Spleen (tissue), 7 donors: Measurements from ENCODE around the gene COQ4.
A peak's percentile ranks its signal among the peaks of the same experiment; 100 is the strongest.
"Not testable (repeated sequence)": the region's sequence is repeated elsewhere in the genome, so short reads cannot be mapped to it uniquely, and the experiment has no call there.

ENCODE experiments used
- CTCF ChIP-seq, 11 experiments: fragments of 200-600 bp in 7 of 11; fragments of 450-650 bp in 4 of 11; sonication (generic) in 4 of 11; IDR thresholded peaks in 8 of 11; conservative IDR thresholded peaks in 3 of 11; 1 replicate in 7 of 11; 2 replicates in 4 of 11; pipeline versions ENCODE4 v1.4.0 to v1.8.0; 2016 to 2021; ENCODE audit warnings: antibody characterized with exemption in 11 of 11, inconsistent platforms in 4 of 11, mild to moderate bottlenecking in 1 of 11
- POLR2A ChIP-seq, 3 donors: fragments of 450-650 bp; IDR thresholded peaks; one replicate each; pipeline ENCODE4 v1.5.1; 2017; ENCODE audit warnings: antibody characterized with exemption in 3 of 3, mild to moderate bottlenecking in 1 of 3
- POLR2AphosphoS5 ChIP-seq, 3 donors: sonication (generic); formaldehyde crosslinking; IDR thresholded peaks; one replicate each; pipeline ENCODE4 v1.5.1; 2017; ENCODE audit warnings: antibody characterized with exemption in 3 of 3
- donor health status: DM: no; HTN: no; CAD: no; lungs with moderate emphysema.
- donor health status: DM: no; HTN: no; CAD: no.
- donor health status: DM: no; HTN: no; CAD: no.

- TF ChIP-seq CTCF (IDR thresholded peaks at IDR 0.05 in 8 of 11, conservative IDR thresholded peaks at IDR 0.05 in 3 of 11), result not testable (repeated sequence)
- TF ChIP-seq POLR2AphosphoS5 (IDR thresholded peaks at IDR 0.05) (peak in 2 of 3 donors; percentile 33 to 69), POLR2A (IDR thresholded peaks at IDR 0.05) (peak in 1 of 3 donors; percentile 21)
Measured at GRCh38 chr9:128279088-128280073, 43.3 kb upstream of the COQ4 start.
